ENCODE measurements around the gene METTL9. TPM values are rescaled to one million over a fixed set of nuclear protein-coding genes. Genes with fewer than 3 reads are reported as not detected.
"Not testable (repeated sequence)": the region's sequence is repeated elsewhere in the genome, so short reads cannot be mapped to it uniquely, and the experiment has no call there.

Gene METTL9
- total and polyA plus RNA-seq, 7 experiments from 2014 or later = 68.4 to 128 (median 87.9) TPM

GRCh38 chr16:21646721-21647561, 47.6 kb downstream of the METTL9 start:
- H3K27me3 ChIP-seq (ENCODE audit: control insufficient read depth in 2 of 2, insufficient read depth in 2 of 2, low read length in 2 of 2) = no peaks in the 10 kb centered on the region
- intact Hi-C loops (cut with micrococcal nuclease) = loop anchor here (1.0 to 10.0 kb wide), 3 partner anchors 14 to 544 kb away; no protein-coding TSS in a partner anchor
- peaks cover 43 to 50% of the 10 kb centered on the region in 2 donors for H3K4me1 ChIP-seq (ENCODE audit: control insufficient read depth in 2 of 2, insufficient read depth in 2 of 2, low read length in 2 of 2)
- Mint-ChIP-seq H3K27ac (peak overlapping the region; percentile 91 to 97 (median 95)), H3K36me3 (peaks cover 0 to 3% (median 0%) of the 10 kb centered on the region in 5 donors), H3K9me3 (no peaks in the 10 kb centered on the region), H3K4me3 (peak overlapping the region; percentile 69 to 90 (median 81)), H3K4me1 (peaks cover 26 to 69% (median 56%) of the 10 kb centered on the region in 7 donors), H3K27me3 (no peaks in the 10 kb centered on the region)
- DNase-seq (peak in 8 of 9 donors; percentile 66 to 79 (median 71)), ATAC-seq (peak; percentile 83)
- POLR2A ChIA-PET = interaction anchor here (0.9 to 3.6 kb wide), 3 partner anchors 13 to 49 kb away, joined by 3 to 35 read pairs (median 17); partner anchors contain the start of gene METTL9
- no peaks in the 10 kb centered on the region for H3K36me3 ChIP-seq (ENCODE audit: control insufficient read depth in 2 of 3, insufficient read depth in 3 of 3, low read length in 3 of 3)
- peak overlapping the region; percentile 77 for H3K27ac ChIP-seq (ENCODE audit: low read depth, low read length)
- H3K9me3 ChIP-seq (ENCODE audit: control insufficient read depth in 2 of 3, low read length in 3 of 3) = no peaks in the 10 kb centered on the region
- CTCF ChIA-PET = interaction anchor here (0.5 to 6.2 kb wide), 3 partner anchors 9 to 63 kb away, joined by 3 to 51 read pairs (median 3); no protein-coding TSS in a partner anchor
- H3K4me3 ChIP-seq (ENCODE audit: low read length) = peak overlapping the region; percentile 57

GRCh38 chr16:21647562-21648164, 48.3 kb downstream of the METTL9 start:
- peaks cover 0 to 4% (median 0%) of the 10 kb centered on the region in 3 experiments for H3K36me3 ChIP-seq (ENCODE audit: control insufficient read depth in 2 of 3, insufficient read depth in 3 of 3, low read length in 3 of 3)
- peaks cover 43 to 50% of the 10 kb centered on the region in 2 donors for H3K4me1 ChIP-seq (ENCODE audit: control insufficient read depth in 2 of 2, insufficient read depth in 2 of 2, low read length in 2 of 2)
- Mint-ChIP-seq H3K36me3 (peaks cover 0 to 3% (median 0%) of the 10 kb centered on the region in 5 donors), H3K4me3 (peak overlapping the region; percentile 21 to 86 (median 72)), H3K27ac (peak overlapping the region; percentile 91 to 97 (median 95)), H3K27me3 (no peaks in the 10 kb centered on the region), H3K9me3 (no peaks in the 10 kb centered on the region), H3K4me1 (peaks cover 26 to 73% (median 60%) of the 10 kb centered on the region in 7 donors)
- H3K27ac ChIP-seq (ENCODE audit: low read depth, low read length) = peak overlapping the region; percentile 77
- no peak overlapping the region for H3K4me3 ChIP-seq (ENCODE audit: low read length)
- H3K27me3 ChIP-seq (ENCODE audit: control insufficient read depth in 2 of 2, insufficient read depth in 2 of 2, low read length in 2 of 2) = no peaks in the 10 kb centered on the region
- ATAC-seq (no peak), DNase-seq (no peak)
- intact Hi-C loops (cut with micrococcal nuclease) = loop anchor here (1.0 to 10.0 kb wide), 4 partner anchors 14 to 543 kb away; no protein-coding TSS in a partner anchor
- ChIA-PET POLR2A (interaction anchor here (0.9 to 3.6 kb wide), 3 partner anchors 12 to 61 kb away, joined by 3 to 35 read pairs (median 3); partner anchors contain the start of gene METTL9), CTCF (interaction anchor here (0.5 to 6.2 kb wide), 5 partner anchors 9 to 62 kb away, joined by 3 to 51 read pairs (median 3); no protein-coding TSS in a partner anchor)
- H3K9me3 ChIP-seq (ENCODE audit: control insufficient read depth in 2 of 3, low read length in 3 of 3) = no peaks in the 10 kb centered on the region

- H3K27me3 ChIP-seq (ENCODE audit: control insufficient read depth in 2 of 2, insufficient read depth in 2 of 2, low read length in 2 of 2); H3K4me3 ChIP-seq (ENCODE audit: low read length); ATAC-seq; H3K36me3 ChIP-seq (ENCODE audit: control insufficient read depth in 2 of 3, insufficient read depth in 3 of 3, low read length in 3 of 3); H3K9me3 Mint-ChIP-seq; H3K27me3 Mint-ChIP-seq; H3K27ac ChIP-seq (ENCODE audit: low read depth, low read length); H3K36me3 Mint-ChIP-seq; H3K4me3 Mint-ChIP-seq; DNase-seq; H3K9me3 ChIP-seq (ENCODE audit: control insufficient read depth in 2 of 3, low read length in 3 of 3); POLR2A ChIA-PET: not testable (repeated sequence)
- CTCF ChIA-PET = interaction anchor here (0.7 to 1.9 kb wide), 2 partner anchors 7 to 27 kb away, joined by 3 to 7 read pairs; no protein-coding TSS in a partner anchor
- H3K4me1 Mint-ChIP-seq = peaks cover 19 to 61% (median 49%) of the 10 kb centered on the region in 7 donors
- intact Hi-C loops (cut with micrococcal nuclease) = loop anchor here in 1 of 2 donors (2.0 to 10.0 kb wide), 2 partner anchors 125 to 539 kb away; no protein-coding TSS in a partner anchor
- H3K4me1 ChIP-seq (ENCODE audit: control insufficient read depth in 2 of 2, insufficient read depth in 2 of 2, low read length in 2 of 2) = peaks cover 39 to 40% of the 10 kb centered on the region in 2 donors
- H3K27ac Mint-ChIP-seq = peak overlapping the region in 1 of 9 donors; percentile 8
These were observed 50.5 kb downstream of the METTL9 start for GRCh38 chr16:21649826-21650406.

GRCh38 chr16:21650521-21650920, 51.1 kb downstream of the METTL9 start:
- Histone ChIP-seq H3K27me3 (ENCODE audit: control insufficient read depth in 2 of 2, insufficient read depth in 2 of 2, low read length in 2 of 2) (no peaks in the 10 kb centered on the region), H3K4me3 (ENCODE audit: low read length) (no peak overlapping the region), H3K36me3 (ENCODE audit: control insufficient read depth in 2 of 3, insufficient read depth in 3 of 3, low read length in 3 of 3) (peaks cover 0 to 10% (median 6%) of the 10 kb centered on the region in 3 experiments), H3K27ac (ENCODE audit: low read depth, low read length) (no peak overlapping the region), H3K9me3 (ENCODE audit: control insufficient read depth in 2 of 3, low read length in 3 of 3) (no peaks in the 10 kb centered on the region), H3K4me1 (ENCODE audit: control insufficient read depth in 2 of 2, insufficient read depth in 2 of 2, low read length in 2 of 2) (peaks cover 36 to 37% of the 10 kb centered on the region in 2 donors)
- peaks cover 16 to 56% (median 43%) of the 10 kb centered on the region in 7 donors for H3K4me1 Mint-ChIP-seq
- H3K36me3 Mint-ChIP-seq = peaks cover 0 to 5% (median 3%) of the 10 kb centered on the region in 5 donors
- H3K9me3 Mint-ChIP-seq = no peaks in the 10 kb centered on the region
- CTCF ChIA-PET = no interaction called here
- DNase-seq = no peak
- ATAC-seq = no peak
- H3K4me3 Mint-ChIP-seq = no peak overlapping the region
- H3K27me3 Mint-ChIP-seq = no peaks in the 10 kb centered on the region
- intact Hi-C loops (cut with micrococcal nuclease) = no loop called here
- POLR2A ChIA-PET = interaction anchor here (0.7 kb wide), 1 partner anchor 60 kb away, joined by 4 read pairs; no protein-coding TSS in a partner anchor
- peak overlapping the region in 2 of 9 donors; percentile 18 to 25 for H3K27ac Mint-ChIP-seq

GRCh38 chr16:21651515-21651914, 52.1 kb downstream of the METTL9 start:
- no peaks in the 10 kb centered on the region for H3K27me3 ChIP-seq (ENCODE audit: control insufficient read depth in 2 of 2, insufficient read depth in 2 of 2, low read length in 2 of 2)
- H3K27ac ChIP-seq (ENCODE audit: low read depth, low read length) = no peak overlapping the region
- POLR2A ChIA-PET = interaction anchor here (0.6 kb wide), 1 partner anchor 74 kb away, joined by 3 read pairs; no protein-coding TSS in a partner anchor
- peaks cover 15 to 51% (median 35%) of the 10 kb centered on the region in 7 donors for H3K4me1 Mint-ChIP-seq
- no peaks in the 10 kb centered on the region for H3K9me3 ChIP-seq (ENCODE audit: control insufficient read depth in 2 of 3, low read length in 3 of 3)
- DNase-seq (no peak), ATAC-seq (no peak)
- no peaks in the 10 kb centered on the region for H3K9me3 Mint-ChIP-seq
- peaks cover 0 to 15% (median 6%) of the 10 kb centered on the region in 3 experiments for H3K36me3 ChIP-seq (ENCODE audit: control insufficient read depth in 2 of 3, insufficient read depth in 3 of 3, low read length in 3 of 3)
- no peak overlapping the region for H3K4me3 ChIP-seq (ENCODE audit: low read length)
- H3K4me3 Mint-ChIP-seq = no peak overlapping the region
- intact Hi-C loops (cut with micrococcal nuclease) = no loop called here
- H3K36me3 Mint-ChIP-seq = peaks cover 0 to 9% (median 3%) of the 10 kb centered on the region in 5 donors
- CTCF ChIA-PET = interaction anchor here (0.7 kb wide), 1 partner anchor 55 kb away, joined by 3 read pairs; no protein-coding TSS in a partner anchor
- no peaks in the 10 kb centered on the region for H3K27me3 Mint-ChIP-seq
- H3K27ac Mint-ChIP-seq = peak overlapping the region in 3 of 9 donors; percentile 25 to 42 (median 27)
- H3K4me1 ChIP-seq (ENCODE audit: control insufficient read depth in 2 of 2, insufficient read depth in 2 of 2, low read length in 2 of 2) = peaks cover 26 to 30% of the 10 kb centered on the region in 2 donors

GRCh38 chr16:21652453-21652852, 53.1 kb downstream of the METTL9 start, which contains the start of gene IGSF6:
IGSF6 (minus strand) TSS chr16:21652608; CDS start chr16:21652598, 10 bp downstream.
- POLR2A ChIA-PET = interaction anchor here (0.9 kb wide), 1 partner anchor 85 kb away, joined by 3 read pairs; no protein-coding TSS in a partner anchor
- no peaks in the 10 kb centered on the region for H3K27me3 Mint-ChIP-seq
- CTCF ChIA-PET = no interaction called here
- no peaks in the 10 kb centered on the region for H3K27me3 ChIP-seq (ENCODE audit: control insufficient read depth in 2 of 2, insufficient read depth in 2 of 2, low read length in 2 of 2)
- peaks cover 19 to 29% of the 10 kb centered on the region in 2 donors for H3K4me1 ChIP-seq (ENCODE audit: control insufficient read depth in 2 of 2, insufficient read depth in 2 of 2, low read length in 2 of 2)
- H3K9me3 Mint-ChIP-seq = no peaks in the 10 kb centered on the region
- H3K36me3 ChIP-seq (ENCODE audit: control insufficient read depth in 2 of 3, insufficient read depth in 3 of 3, low read length in 3 of 3) = peaks cover 0 to 15% (median 6%) of the 10 kb centered on the region in 3 experiments
- H3K4me3 ChIP-seq (ENCODE audit: low read length) = no peak within 1 kb of the TSS
- H3K27ac Mint-ChIP-seq = peak within 1 kb of the TSS in 3 of 9 donors; percentile 25 to 42 (median 33)
- DNase-seq (no peak), ATAC-seq (peak; percentile 34)
- no peak within 1 kb of the TSS for H3K4me3 Mint-ChIP-seq
- peaks cover 12 to 51% (median 36%) of the 10 kb centered on the region in 7 donors for H3K4me1 Mint-ChIP-seq
- H3K27ac ChIP-seq (ENCODE audit: low read depth, low read length) = no peak within 1 kb of the TSS
- intact Hi-C loops (cut with micrococcal nuclease) = no loop called here
- H3K9me3 ChIP-seq (ENCODE audit: control insufficient read depth in 2 of 3, low read length in 3 of 3) = no peaks in the 10 kb centered on the region
- H3K36me3 Mint-ChIP-seq = peaks cover 0 to 9% (median 3%) of the 10 kb centered on the region in 5 donors
